CD14-positive monocyte (primary cell): ENCODE results near the gene SYMPK. TPM values are rescaled to one million over a fixed set of nuclear protein-coding genes. Genes with fewer than 3 reads are reported as not detected.

Experiments
- DNase-seq, 3 donors: peaks; one replicate each; pipeline ENCODE4 v3.0.0-alpha.2; 2011 to 2022
- H2AFZ ChIP-seq: 2 replicates; pipeline ENCODE4 v1.6.0; 2012; ENCODE audit warnings: mild to moderate bottlenecking, low read depth, low read length, inconsistent platforms; ENCODE audit not compliant: insufficient read depth, poor library complexity, severe bottlenecking
- H3K27ac ChIP-seq, 2 donors: 1 replicate in 1 of 2; 2 replicates in 1 of 2; pipeline ENCODE4 v1.5.1; 2012 to 2013; ENCODE audit warnings: low read length in 2 of 2, control low read depth in 1 of 2, inconsistent platforms in 1 of 2, low read depth in 1 of 2, mild to moderate bottlenecking in 1 of 2
- H3K27me3 ChIP-seq, 2 donors: one replicate each; pipeline versions ENCODE4 v1.6.0 to v1.6.1; 2011 to 2013; ENCODE audit warnings: low read length in 2 of 2; ENCODE audit not compliant: control insufficient read depth in 2 of 2, insufficient read depth in 2 of 2
- H3K36me3 ChIP-seq, 2 donors: replicated peaks in 1 of 2; 1 replicate in 1 of 2; 2 replicates in 1 of 2; pipeline versions ENCODE4 v1.5.1 to v1.6.1; 2012 to 2013; ENCODE audit warnings: low read length in 2 of 2, control low read depth in 1 of 2, inconsistent platforms in 1 of 2, mild to moderate bottlenecking in 1 of 2; ENCODE audit not compliant: insufficient read depth in 2 of 2, control insufficient read depth in 1 of 2
- H3K4me1 ChIP-seq, 2 donors: 1 replicate in 1 of 2; 2 replicates in 1 of 2; pipeline versions ENCODE4 v1.5.1 to v1.6.1; 2012 to 2013; ENCODE audit warnings: low read length in 2 of 2, control low read depth in 1 of 2, inconsistent platforms in 1 of 2, mild to moderate bottlenecking in 1 of 2, moderate library complexity in 1 of 2; ENCODE audit not compliant: insufficient read depth in 2 of 2, control insufficient read depth in 1 of 2
- H3K4me2 ChIP-seq: replicated peaks from 2 replicates; pipeline ENCODE3; 2012; ENCODE audit warnings: low read length, moderate library complexity, mild to moderate bottlenecking; ENCODE audit not compliant: poor library complexity, severe bottlenecking; ENCODE audit errors: extremely low read depth
- H3K4me3 ChIP-seq, 3 experiments: fragments of 200-600 bp in 1 of 3; sonication (generic) in 1 of 3; replicated peaks in 1 of 3; 1 replicate in 2 of 3; 2 replicates in 1 of 3; pipeline ENCODE4 v1.5.1; 2011 to 2013; ENCODE audit warnings: low read length in 3 of 3, mild to moderate bottlenecking in 3 of 3, control low read depth in 2 of 3, low read depth in 2 of 3, inconsistent platforms in 1 of 3, moderate library complexity in 1 of 3
- H3K79me2 ChIP-seq: 2 replicates; pipeline ENCODE4 v1.6.0; 2012; ENCODE audit warnings: mild to moderate bottlenecking, control low read depth, inconsistent platforms, low read length, moderate library complexity; ENCODE audit not compliant: insufficient read depth
- H3K9ac ChIP-seq: 2 replicates; pipeline ENCODE4 v1.6.0; 2017; ENCODE audit warnings: low read length, mild to moderate bottlenecking; ENCODE audit not compliant: insufficient read depth, poor library complexity, severe bottlenecking
- H3K9me3 ChIP-seq, 2 donors: replicated peaks in 1 of 2; 1 replicate in 1 of 2; 2 replicates in 1 of 2; pipeline versions ENCODE4 v1.5.1 to v1.6.1; 2012 to 2013; ENCODE audit warnings: low read length in 2 of 2, control low read depth in 1 of 2; ENCODE audit not compliant: control insufficient read depth in 1 of 2, insufficient read depth in 1 of 2
- H4K20me1 ChIP-seq: 2 replicates; pipeline ENCODE4 v1.6.0; 2012; ENCODE audit warnings: mild to moderate bottlenecking, low read length, control low read depth, moderate library complexity; ENCODE audit not compliant: insufficient read depth
- H3K27ac Mint-ChIP-seq, 7 donors: one replicate each; pipeline ENCODE4 v1.8.0; 2020; ENCODE audit warnings: mild to moderate bottlenecking in 7 of 7, mixed read lengths in 7 of 7, moderate library complexity in 6 of 7, inconsistent platforms in 2 of 7
- H3K27me3 Mint-ChIP-seq, 3 donors: one replicate each; pipeline ENCODE4 v1.8.0; 2021 to 2022; ENCODE audit warnings: low read depth in 3 of 3, mild to moderate bottlenecking in 3 of 3, mixed read lengths in 3 of 3, moderate library complexity in 3 of 3, inconsistent platforms in 1 of 3
- H3K36me3 Mint-ChIP-seq, 2 donors: one replicate each; pipeline ENCODE4 v1.8.0; 2020; ENCODE audit warnings: mixed read lengths in 2 of 2, inconsistent platforms in 1 of 2, mild to moderate bottlenecking in 1 of 2
- H3K4me1 Mint-ChIP-seq: one replicate; pipeline ENCODE4 v1.8.0; 2020; ENCODE audit warnings: mild to moderate bottlenecking, mixed read lengths
- H3K4me3 Mint-ChIP-seq, 2 donors: one replicate each; pipeline ENCODE4 v1.8.0; 2020; ENCODE audit warnings: mild to moderate bottlenecking in 2 of 2, mixed read lengths in 2 of 2, moderate library complexity in 1 of 2
- H3K9me3 Mint-ChIP-seq, 7 donors: one replicate each; pipeline ENCODE4 v1.8.0; 2020 to 2022; ENCODE audit warnings: mixed read lengths in 7 of 7, mild to moderate bottlenecking in 6 of 7, moderate library complexity in 6 of 7, inconsistent platforms in 2 of 7
- CTCF ChIP-seq: fragments of 200-600 bp; IDR thresholded peaks from one replicate; pipeline ENCODE4 v1.8.0; 2022; ENCODE audit warnings: antibody characterized with exemption, mild to moderate bottlenecking
- WGBS: methylation state at CpG from one replicate; pipeline ENCODE4 v1.1.5; 2013; ENCODE audit warnings: missing lambda C conversion rate; ENCODE audit not compliant: insufficient coverage; 5-methylcytosine and 5-hydroxymethylcytosine counted together
- intact Hi-C, 2 donors: fragments of 100-400 bp; cut with micrococcal nuclease; formaldehyde crosslinking; loops; one replicate each; pipeline versions ENCODE4 v1.15.0 to v1.15.1; 2023
- polyA plus RNA-seq, 3 donors: library from polyadenylated mRNA; depleted of rRNA in 1 of 3; unstranded in 2 of 3; stranded (reverse) in 1 of 3; fragments of 300-500 nt in 2 of 3; fragments of >200 nt in 1 of 3; fragmentation: Illumina TruSeq in 2 of 3; gene quantifications; 1 replicate in 2 of 3; 2 replicates in 1 of 3; pipeline ENCODE4 v1.2.3, GENCODE V29; 2012 to 2021

The SYMPK gene
- polyA plus RNA-seq, 3 donors: 5.6 to 96.1 (median 15.7) TPM

GRCh38 chr19:45805719-45806118, 57.2 kb downstream of the SYMPK start:
- H3K4me3 ChIP-seq: no peak overlapping the region
- H3K4me1 Mint-ChIP-seq: peaks cover 21% of the 10 kb centered on the region
- H3K36me3 ChIP-seq: no peaks in the 10 kb centered on the region
- peaks cover 7% of the 10 kb centered on the region in 2 donors for H3K9me3 ChIP-seq
- no peak overlapping the region for H2AFZ ChIP-seq
- H3K4me3 Mint-ChIP-seq: peak overlapping the region in 1 of 2 donors; percentile 81
- peaks cover 75 to 85% (median 82%) of the 10 kb centered on the region in 3 donors for H3K27me3 Mint-ChIP-seq
- H3K79me2 ChIP-seq: no peaks in the 10 kb centered on the region
- intact Hi-C loops: no loop called here
- no peaks in the 10 kb centered on the region for H4K20me1 ChIP-seq
- H3K27me3 ChIP-seq: peaks cover 11 to 65% of the 10 kb centered on the region in 2 donors
- no peak overlapping the region for H3K27ac Mint-ChIP-seq
- H3K4me2 ChIP-seq: no peak overlapping the region
- no peaks in the 10 kb centered on the region for H3K36me3 Mint-ChIP-seq
- no peak overlapping the region for H3K27ac ChIP-seq
- H3K9me3 Mint-ChIP-seq: peaks cover 4 to 19% (median 9%) of the 10 kb centered on the region in 7 donors
- peaks cover 20 to 25% of the 10 kb centered on the region in 2 donors for H3K4me1 ChIP-seq
- DNase-seq: no peak
- no peak for TF ChIP-seq CTCF
- H3K9ac ChIP-seq: no peak overlapping the region

- H2AFZ ChIP-seq: no peak overlapping the region
- H3K4me2 ChIP-seq: no peak overlapping the region
- peak overlapping the region in 1 of 7 donors; percentile 19 for H3K27ac Mint-ChIP-seq
- peak overlapping the region in 1 of 2 donors; percentile 81 for H3K4me3 Mint-ChIP-seq
- no peaks in the 10 kb centered on the region for H3K36me3 ChIP-seq
- peaks cover 7% of the 10 kb centered on the region in 2 donors for H3K9me3 ChIP-seq
- H3K36me3 Mint-ChIP-seq: no peaks in the 10 kb centered on the region
- no peak for TF ChIP-seq CTCF
- no peak overlapping the region for H3K9ac ChIP-seq
- H3K79me2 ChIP-seq: no peaks in the 10 kb centered on the region
- H4K20me1 ChIP-seq: peaks cover 4% of the 10 kb centered on the region
- 88% methylated on average over 4 of the region's 8 CpGs for WGBS
- peaks cover 14 to 71% of the 10 kb centered on the region in 2 donors for H3K27me3 ChIP-seq
- peaks cover 78 to 87% (median 85%) of the 10 kb centered on the region in 3 donors for H3K27me3 Mint-ChIP-seq
- DNase-seq: no peak
- H3K9me3 Mint-ChIP-seq: peaks cover 4 to 22% (median 9%) of the 10 kb centered on the region in 7 donors
- no peak overlapping the region for H3K27ac ChIP-seq
- no peak overlapping the region for H3K4me3 ChIP-seq
- intact Hi-C loops: no loop called here
- peaks cover 16% of the 10 kb centered on the region for H3K4me1 Mint-ChIP-seq
- H3K4me1 ChIP-seq: peaks cover 13 to 18% of the 10 kb centered on the region in 2 donors
These were observed 58.1 kb downstream of the SYMPK start for GRCh38 chr19:45804959-45805230.
